Lower lobe of right lung (tissue), 2 donors: Measurements from ENCODE around the gene MEI1. TPM values are rescaled to one million over a fixed set of nuclear protein-coding genes. Genes with fewer than 3 reads are reported as not detected.
"Not testable (repeated sequence)": the region's sequence is repeated elsewhere in the genome, so short reads cannot be mapped to it uniquely, and the experiment has no call there.

Experiments used
- ATAC-seq, 2 donors: fragments of 200-7000 bp; cut with Tn5 transposase; one replicate each; pipeline ENCODE4 v1.9.1; 2020 to 2022; ENCODE audit warnings: mild to moderate bottlenecking in 2 of 2, moderate library complexity in 2 of 2
- DNase-seq: peaks from one replicate; pipeline ENCODE4 v3.0.0-alpha.2; 2020
- H3K27ac ChIP-seq: fragments of 200-600 bp; one replicate; pipeline ENCODE4 v1.8.0; 2022
- H3K27me3 ChIP-seq: fragments of 200-600 bp; one replicate; pipeline ENCODE4 v1.8.0; 2022; ENCODE audit warnings: low read depth
- H3K36me3 ChIP-seq: fragments of 200-600 bp; one replicate; pipeline ENCODE4 v1.8.0; 2022; ENCODE audit warnings: mild to moderate bottlenecking
- H3K4me1 ChIP-seq: fragments of 200-600 bp; one replicate; pipeline ENCODE4 v1.8.0; 2022
- H3K4me3 ChIP-seq: fragments of 200-600 bp; one replicate; pipeline ENCODE4 v1.8.0; 2022; ENCODE audit warnings: mild to moderate bottlenecking
- H3K9me3 ChIP-seq: fragments of 200-600 bp; one replicate; pipeline ENCODE4 v1.8.0; 2022
- CTCF ChIP-seq: fragments of 200-600 bp; IDR thresholded peaks from one replicate; pipeline ENCODE4 v1.8.0; 2022; ENCODE audit warnings: antibody characterized with exemption, mild to moderate bottlenecking
- intact Hi-C: fragments of 100-400 bp; cut with DNase I; formaldehyde crosslinking; loops from one replicate; pipeline ENCODE4 v1.11.0; 2022
- total RNA-seq: library from RNA; stranded (reverse); fragmentation: NEBNext Ultra II Directional; extraction: Animal tissue kit (Norgen Biotek cat#: 25700); gene quantifications from one replicate; pipeline ENCODE4 v1.2.1, GENCODE V29; 2021
- donor health status: DM: no; HTN: yes; CAD: no; lungs with severe emphysema.

Gene MEI1
- total RNA-seq, 1 donor from 2014 or later, result 4.3 TPM

- H3K27me3 ChIP-seq, result no peaks in the 10 kb centered on the region
- intact Hi-C loops, result no loop called here
- no peak for ATAC-seq
Observed at GRCh38 chr22:41657709-41658108, 41.6 kb upstream of the MEI1 start.

GRCh38 chr22:41658869-41659268 is 40.4 kb upstream of the MEI1 start:
- DNase-seq (no peak), ATAC-seq (no peak)
- Histone ChIP-seq H3K9me3 (no peaks in the 10 kb centered on the region), H3K4me3 (no peak overlapping the region), H3K36me3 (peaks cover 100% of the 10 kb centered on the region), H3K27me3 (no peaks in the 10 kb centered on the region), H3K27ac (no peak overlapping the region), H3K4me1 (no peaks in the 10 kb centered on the region)
- intact Hi-C loops, result no loop called here
- TF ChIP-seq CTCF, result no peak

More at GRCh38 chr22:41657709-41658108, 41.6 kb upstream of the MEI1 start:
- Histone ChIP-seq H3K4me3 (no peak overlapping the region), H3K4me1 (no peaks in the 10 kb centered on the region), H3K36me3 (peaks cover 100% of the 10 kb centered on the region), H3K27ac (no peak overlapping the region), H3K9me3 (no peaks in the 10 kb centered on the region)
- no peak for TF ChIP-seq CTCF
- no peak for DNase-seq

GRCh38 chr22:41659941-41660340 is 39.4 kb upstream of the MEI1 start:
- DNase-seq (no peak), ATAC-seq (no peak)
- Histone ChIP-seq H3K9me3 (no peaks in the 10 kb centered on the region), H3K27me3 (no peaks in the 10 kb centered on the region), H3K4me3 (no peak overlapping the region), H3K4me1 (no peaks in the 10 kb centered on the region), H3K36me3 (peaks cover 100% of the 10 kb centered on the region), H3K27ac (no peak overlapping the region)
- intact Hi-C loops, result no loop called here
- TF ChIP-seq CTCF, result no peak

GRCh38 chr22:41660416-41660815 is 38.9 kb upstream of the MEI1 start:
- Histone ChIP-seq H3K4me1 (no peaks in the 10 kb centered on the region), H3K27ac (no peak overlapping the region), H3K4me3 (no peak overlapping the region), H3K36me3 (peaks cover 100% of the 10 kb centered on the region), H3K9me3 (no peaks in the 10 kb centered on the region), H3K27me3 (no peaks in the 10 kb centered on the region)
- intact Hi-C loops, result no loop called here
- TF ChIP-seq CTCF, result no peak
- no peak for DNase-seq
- no peak for ATAC-seq

GRCh38 chr22:41661088-41661487 is 38.2 kb upstream of the MEI1 start:
- ATAC-seq (no peak), DNase-seq (no peak)
- H3K4me1 ChIP-seq, result no peaks in the 10 kb centered on the region
- no peak for TF ChIP-seq CTCF
- peaks cover 95% of the 10 kb centered on the region for H3K36me3 ChIP-seq
- no peak overlapping the region for H3K4me3 ChIP-seq
- H3K27ac ChIP-seq, result no peak overlapping the region
- H3K9me3 ChIP-seq, result no peaks in the 10 kb centered on the region
- intact Hi-C loops, result no loop called here
- H3K27me3 ChIP-seq, result no peaks in the 10 kb centered on the region

- no peak for TF ChIP-seq CTCF
- no peak overlapping the region for H3K4me3 ChIP-seq
- peaks cover 89% of the 10 kb centered on the region for H3K36me3 ChIP-seq
- intact Hi-C loops, result no loop called here
- H3K4me1 ChIP-seq, result peaks cover 5% of the 10 kb centered on the region
- DNase-seq (no peak), ATAC-seq (no peak)
- H3K27ac ChIP-seq, result no peak overlapping the region
- no peaks in the 10 kb centered on the region for H3K9me3 ChIP-seq
- no peaks in the 10 kb centered on the region for H3K27me3 ChIP-seq
Observed at GRCh38 chr22:41661713-41662112, 37.6 kb upstream of the MEI1 start.

GRCh38 chr22:41663594-41663993 is 35.7 kb upstream of the MEI1 start:
- H3K27ac ChIP-seq, ATAC-seq, DNase-seq, intact Hi-C loops, H3K9me3 ChIP-seq, H3K4me3 ChIP-seq, H3K27me3 ChIP-seq: not testable (repeated sequence)
- Histone ChIP-seq H3K4me1 (peaks cover 17% of the 10 kb centered on the region), H3K36me3 (peaks cover 70% of the 10 kb centered on the region)
